ENCODE data around the gene SMAD2.
"Not testable (repeated sequence)": the region's sequence is repeated elsewhere in the genome, so short reads cannot be mapped to it uniquely, and the experiment has no call there.

Gene SMAD2

DNA sequence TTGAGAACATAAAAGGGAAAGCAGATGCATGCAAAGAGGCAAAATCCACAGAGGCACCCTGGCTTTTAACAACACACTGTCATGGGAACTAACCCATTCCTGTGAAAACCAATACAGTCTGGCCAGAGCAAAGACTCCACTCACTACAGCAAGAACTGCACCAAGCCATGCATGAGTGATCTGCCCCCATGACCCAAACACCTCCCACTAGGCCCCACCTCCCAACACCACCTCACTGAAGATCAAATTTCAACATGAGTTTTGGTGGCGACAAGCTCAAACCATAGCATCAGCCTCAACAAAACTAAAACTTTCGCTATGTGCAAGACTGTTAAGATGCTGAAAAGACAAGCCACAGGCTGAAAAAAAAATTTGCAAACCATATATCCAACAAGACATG, 162.8 kb downstream of the SMAD2 start:
- TF ChIP-seq ZFP3 (CRISPR knock-in tag; IDR thresholded peaks at IDR 0.05): no peak
- TF ChIP-seq ESRRG (CRISPR knock-in tag; IDR thresholded peaks at IDR 0.05): no peak
- no peak for TF ChIP-seq ZFP30 (CRISPR knock-in tag; IDR thresholded peaks at IDR 0.05)
- no peak for TF ChIP-seq ZNF565 (CRISPR knock-in tag; conservative IDR thresholded peaks at IDR 0.05; ENCODE audit: low read depth)
- no peak for TF ChIP-seq OSR1 (CRISPR knock-in tag; IDR thresholded peaks at IDR 0.05)
- no peak for TF ChIP-seq BACH2 (CRISPR knock-in tag; IDR thresholded peaks at IDR 0.05; ENCODE audit: borderline replicate concordance)
- TF ChIP-seq TSHZ2 (CRISPR knock-in tag; IDR thresholded peaks at IDR 0.05): no peak
- TF ChIP-seq POU6F1 (CRISPR knock-in tag; IDR thresholded peaks at IDR 0.05; ENCODE audit: borderline replicate concordance, low read depth): no peak
- TF ChIP-seq ZNF8 (CRISPR knock-in tag; IDR thresholded peaks at IDR 0.05): no peak
- no peak for ATAC-seq

DNA sequence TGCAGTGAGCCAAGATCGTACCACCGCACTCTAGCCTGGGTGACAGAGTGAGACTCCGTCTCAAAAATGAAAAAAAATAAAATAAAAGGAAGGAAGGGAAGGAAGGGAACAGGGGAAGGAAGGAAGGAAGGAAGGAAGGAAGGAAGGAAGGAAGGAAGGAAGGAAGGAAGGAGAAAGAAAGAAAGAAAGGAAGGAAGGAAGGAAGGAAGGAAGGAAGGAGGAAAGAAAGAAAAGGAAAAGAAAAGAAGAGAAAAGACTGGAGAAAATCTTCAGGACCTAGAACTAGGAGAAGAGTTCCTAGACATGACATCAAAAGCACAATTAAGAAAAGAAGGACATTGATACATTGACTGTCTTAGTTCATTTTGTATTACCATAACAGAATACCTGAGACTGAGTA, 163.3 kb downstream of the SMAD2 start:
- not testable (repeated sequence) for ATAC-seq

All from SK-N-SH treated with all-trans-retinoic acid at 6 μM for 48 hours (cell line).